ENCODE measurements around the gene SMOC2. TPM values are rescaled to one million over a fixed set of nuclear protein-coding genes. Genes with fewer than 3 reads are reported as not detected.
"Not testable (repeated sequence)": the region's sequence is repeated elsewhere in the genome, so short reads cannot be mapped to it uniquely, and the experiment has no call there.

Gene SMOC2
- total RNA-seq, 3 donors from 2014 or later: 14.4 to 67.2 (median 63.6) TPM

GRCh38 chr6:168609026-168609685 is 168.2 kb downstream of the SMOC2 start:
- no peaks in the 10 kb centered on the region for H3K36me3 ChIP-seq
- H3K4me1 ChIP-seq: no peaks in the 10 kb centered on the region
- TF ChIP-seq POLR2A (IDR thresholded peaks at IDR 0.05) (no peak), CTCF (IDR thresholded peaks at IDR 0.05) (no peak), POLR2AphosphoS5 (IDR thresholded peaks at IDR 0.05) (no peak)
- no peaks in the 10 kb centered on the region for H3K9me3 ChIP-seq
- H3K4me3 ChIP-seq: no peak overlapping the region
- no peaks in the 10 kb centered on the region for H3K27me3 ChIP-seq
- intact Hi-C loops (cut with DNase I; ENCODE audit: low total_unique reads): no loop called here
- DNase-seq (ENCODE audit: low spot score in 2 of 2): no peak
- no peak overlapping the region for H3K27ac ChIP-seq

- Histone ChIP-seq H3K4me1 (no peaks in the 10 kb centered on the region), H3K9me3 (no peaks in the 10 kb centered on the region), H3K4me3 (no peak overlapping the region), H3K27ac (no peak overlapping the region), H3K27me3 (no peaks in the 10 kb centered on the region), H3K36me3 (no peaks in the 10 kb centered on the region)
- no peak for DNase-seq (ENCODE audit: low spot score in 2 of 2)
- intact Hi-C loops (cut with DNase I; ENCODE audit: low total_unique reads): no loop called here
- TF ChIP-seq POLR2A (IDR thresholded peaks at IDR 0.05) (no peak), POLR2AphosphoS5 (IDR thresholded peaks at IDR 0.05) (no peak), CTCF (IDR thresholded peaks at IDR 0.05) (no peak)
Measured at GRCh38 chr6:168609914-168610490, 169.0 kb downstream of the SMOC2 start.

GRCh38 chr6:168610966-168611365 is 170.0 kb downstream of the SMOC2 start:
- H3K4me1 ChIP-seq; H3K27ac ChIP-seq; H3K4me3 ChIP-seq; H3K9me3 ChIP-seq; H3K27me3 ChIP-seq; H3K36me3 ChIP-seq; DNase-seq (ENCODE audit: low spot score in 2 of 2); intact Hi-C loops (cut with DNase I; ENCODE audit: low total_unique reads): not testable (repeated sequence)

- intact Hi-C loops (cut with DNase I; ENCODE audit: low total_unique reads): no loop called here
- DNase-seq (ENCODE audit: low spot score in 2 of 2): no peak
- H3K27ac ChIP-seq: no peak overlapping the region
Measured at GRCh38 chr6:168611691-168612090, 170.7 kb downstream of the SMOC2 start.

DNA sequence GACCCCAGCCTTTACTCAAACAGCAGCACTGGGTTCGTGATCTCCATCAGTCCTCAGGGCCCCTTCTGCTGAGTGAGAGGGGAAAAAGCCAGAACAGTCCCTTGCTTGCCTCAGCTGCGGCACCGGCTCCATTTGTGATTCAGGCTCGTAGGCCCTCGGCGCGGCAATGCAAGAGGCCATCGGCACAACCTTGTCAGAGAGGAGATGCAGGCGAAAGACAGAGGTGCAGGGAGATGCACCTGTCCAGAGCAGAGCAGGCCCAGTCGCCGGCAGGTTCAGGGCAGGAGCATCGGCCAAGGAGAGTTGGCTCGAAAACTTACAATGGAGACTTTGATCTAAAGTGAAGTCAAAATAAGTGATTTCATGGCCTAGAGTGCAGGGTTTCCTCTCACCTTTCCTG is 171.6 kb downstream of the SMOC2 start:
- no peak for DNase-seq (ENCODE audit: low spot score in 2 of 2)
- intact Hi-C loops (cut with DNase I; ENCODE audit: low total_unique reads): no loop called here
- H3K27me3 ChIP-seq: no peaks in the 10 kb centered on the region
- H3K36me3 ChIP-seq: no peaks in the 10 kb centered on the region
- H3K27ac ChIP-seq: no peak overlapping the region
- H3K9me3 ChIP-seq: no peaks in the 10 kb centered on the region
- no peak for TF ChIP-seq POLR2A (IDR thresholded peaks at IDR 0.05)
- TF ChIP-seq POLR2AphosphoS5 (IDR thresholded peaks at IDR 0.05): no peak
- no peak for TF ChIP-seq CTCF (IDR thresholded peaks at IDR 0.05)
- no peak overlapping the region for H3K4me3 ChIP-seq
- no peaks in the 10 kb centered on the region for H3K4me1 ChIP-seq

More at GRCh38 chr6:168611691-168612090, 170.7 kb downstream of the SMOC2 start:
- no peaks in the 10 kb centered on the region for H3K9me3 ChIP-seq
- no peaks in the 10 kb centered on the region for H3K4me1 ChIP-seq
- H3K4me3 ChIP-seq: no peak overlapping the region
- no peaks in the 10 kb centered on the region for H3K36me3 ChIP-seq
- TF ChIP-seq CTCF (IDR thresholded peaks at IDR 0.05): no peak
- no peak for TF ChIP-seq POLR2AphosphoS5 (IDR thresholded peaks at IDR 0.05)
- TF ChIP-seq POLR2A (IDR thresholded peaks at IDR 0.05): no peak
- H3K27me3 ChIP-seq: no peaks in the 10 kb centered on the region

All from breast epithelium (tissue), 4 donors.